ENCODE data around the gene PSMG1. TPM values are rescaled to one million over a fixed set of nuclear protein-coding genes. Genes with fewer than 3 reads are reported as not detected.

Gene PSMG1
- total and polyA plus RNA-seq, 10 of the 15 experiments (the other 5 are each of a cell fraction or from before 2014, with no cell fraction given) = 21.3 to 248 (median 121) TPM

- TF ChIP-seq PRDM15 (CRISPR knock-in tag; IDR thresholded peaks at IDR 0.05) = no peak
- no peak for TF ChIP-seq HDAC6 (IDR thresholded peaks at IDR 0.05; ENCODE audit: unreplicated experiment)
- no peak for TF ChIP-seq FOXM1 (IDR thresholded peaks at IDR 0.05; ENCODE audit: low read depth, low read length)
- TF ChIP-seq ESRRA (IDR thresholded peaks at IDR 0.05; ENCODE audit: low read length) = no peak
Observed at GRCh38 chr21:39127506-39127905, 55.7 kb downstream of the PSMG1 start (continued).

GRCh38 chr21:39126486-39126806 is 56.8 kb downstream of the PSMG1 start:
- Histone ChIP-seq H2AFZ (ENCODE audit: control insufficient read depth, low read depth, low read length) (no peak overlapping the region), H3K27me3 (replicated peaks in 1 of 2; ENCODE audit: control insufficient read depth in 2 of 2, insufficient read depth in 2 of 2, low read length in 1 of 2) (no peaks in the 10 kb centered on the region), H3K9me3 (replicated peaks; ENCODE audit: control insufficient read depth, insufficient read depth, low read length) (no peaks in the 10 kb centered on the region), H3K79me2 (ENCODE audit: control insufficient read depth, insufficient read depth, low read length) (no peaks in the 10 kb centered on the region), H3K9ac (ENCODE audit: control insufficient read depth, insufficient read depth, low read length) (no peak overlapping the region), H4K20me1 (ENCODE audit: control insufficient read depth, insufficient read depth) (no peaks in the 10 kb centered on the region), H3K4me3 (no peak overlapping the region), H3K4me1 (ENCODE audit: control insufficient read depth, insufficient read depth, low read length) (no peaks in the 10 kb centered on the region), H3K36me3 (ENCODE audit: control insufficient read depth in 2 of 2, insufficient read depth in 2 of 2, low read length in 1 of 2) (no peaks in the 10 kb centered on the region), H3K27ac (ENCODE audit: control insufficient read depth, insufficient read depth) (no peak overlapping the region), H3K4me2 (ENCODE audit: control insufficient read depth, insufficient read depth) (no peak overlapping the region)
- RAD21 ChIA-PET (ENCODE audit: unreplicated experiment) = no interaction called here
- in situ Hi-C loops (cut with MboI) = loop anchor here (10.0 kb wide), 2 partner anchors 392 to 622 kb away; no protein-coding TSS in a partner anchor
- no TSS peak for BruUV-seq (replicated peaks)
- intact Hi-C loops (cut with micrococcal nuclease; ENCODE audit: unreplicated experiment) = loop anchor here (1.0 kb wide), 1 partner anchor 392 kb away; no protein-coding TSS in a partner anchor
- no peak for DNase-seq (ENCODE audit: low read depth, low spot score)
- WGBS (ENCODE audit: insufficient coverage, insufficient replicate concordance, low lambda C conversion rate, missing lambda C conversion rate) = 19% methylated on average over 4 of the region's 4 CpGs
- SMC1A ChIA-PET (ENCODE audit: uncharacterized antibody, unreplicated experiment) = interaction anchor here (0.6 to 1.0 kb wide), 2 partner anchors 13 to 514 kb away, joined by 3 read pairs; no protein-coding TSS in a partner anchor
- no peak for ATAC-seq
- FAIRE-seq = no peak
- POLR2A ChIA-PET = interaction anchor here (0.6 kb wide), 1 partner anchor 58 kb away, joined by 3 read pairs; no protein-coding TSS in a partner anchor
- CTCF ChIA-PET = interaction anchor here (0.6 to 1.7 kb wide), 5 partner anchors 12 to 392 kb away, joined by 3 to 4 read pairs (median 3); no protein-coding TSS in a partner anchor
- TF ChIP-seq MXI1 (IDR thresholded peaks at IDR 0.05; ENCODE audit: low read depth, low read length) (no peak), HDGF (IDR thresholded peaks at IDR 0.05) (no peak)

Data from GM12878 (cell line).